ENCODE results near the gene MEN1.

The MEN1 gene

DNA sequence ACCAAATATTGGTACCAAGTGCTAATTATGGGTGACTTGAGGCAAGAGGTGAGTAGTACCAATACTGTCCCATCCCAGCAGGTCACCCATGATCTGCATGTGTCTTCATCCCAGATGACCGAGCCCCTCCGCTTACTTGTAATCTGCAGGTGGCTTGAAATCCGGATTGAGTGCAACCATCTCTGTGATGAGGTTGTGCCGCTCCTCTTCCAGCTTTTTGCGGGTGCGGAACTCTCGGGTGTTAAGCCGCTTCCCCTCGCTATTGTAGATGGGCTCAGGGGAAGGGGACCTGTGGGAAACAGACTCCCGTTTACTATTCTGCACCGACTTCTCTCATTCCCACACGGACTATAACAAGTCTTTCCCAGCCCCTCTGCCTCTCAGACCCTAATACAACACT, 40.2 kb downstream of the MEN1 start:
- no peaks in the 10 kb centered on the region; the same call in 1 of the 2 replicates for H4K20me1 ChIP-seq (ENCODE audit: insufficient read depth, low read length)

DNA sequence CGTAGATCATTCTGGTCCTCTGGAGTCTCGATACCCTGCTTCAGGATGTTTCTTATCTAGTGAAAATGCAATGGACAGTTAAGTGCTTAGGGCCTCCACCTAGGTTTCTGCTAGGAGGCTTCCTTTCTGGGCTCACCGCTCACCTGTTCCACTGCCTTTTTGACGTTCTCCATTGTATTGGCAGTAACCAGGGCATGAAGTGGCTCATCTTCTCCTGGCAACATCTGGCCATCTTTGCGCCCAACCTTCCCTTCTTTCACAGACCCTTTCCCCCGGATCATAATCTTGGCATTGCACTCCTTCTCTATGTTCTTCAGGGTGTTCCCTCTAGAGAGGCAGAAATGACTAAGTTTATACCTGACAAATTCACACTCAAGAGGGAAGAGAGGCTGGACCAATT, 41.1 kb downstream of the MEN1 start:
- no peak overlapping the region for H3K4me3 ChIP-seq (ENCODE audit: low read depth, low read length, poor library complexity, severe bottlenecking)

More for the DNA sequence above, 40.2 kb downstream of the MEN1 start:
- Histone ChIP-seq H3K36me3 (ENCODE audit: insufficient read depth, low read length) (peaks cover 98% of the 10 kb centered on the region), H2AFZ (ENCODE audit: low read length) (no peak overlapping the region), H3K4me3 (ENCODE audit: low read depth, low read length, poor library complexity, severe bottlenecking) (no peak overlapping the region), H3K9me2 (ENCODE audit: low read depth, low read length) (no peaks in the 10 kb centered on the region), H3K27me3 (ENCODE audit: insufficient read depth, low read length) (no peaks in the 10 kb centered on the region), H3K9me3 (ENCODE audit: low read length) (no peaks in the 10 kb centered on the region), H3K9ac (ENCODE audit: low read length) (no peak overlapping the region), H3F3A (ENCODE audit: insufficient read depth, low read length) (peaks cover 19% of the 10 kb centered on the region), H3K79me2 (ENCODE audit: insufficient read depth, low read length) (peaks cover 3% of the 10 kb centered on the region), H3K27ac (ENCODE audit: low read depth, low read length, poor library complexity, severe bottlenecking) (no peak overlapping the region), H3K4me2 (ENCODE audit: low read length) (no peak overlapping the region), H3K4me1 (ENCODE audit: insufficient read depth, low read length, severe bottlenecking) (peaks cover 36% of the 10 kb centered on the region)
- no peak for TF ChIP-seq EZH2 (IDR thresholded peaks at IDR 0.05; ENCODE audit: borderline replicate concordance, low read length)
- TF ChIP-seq, protein P1, sequence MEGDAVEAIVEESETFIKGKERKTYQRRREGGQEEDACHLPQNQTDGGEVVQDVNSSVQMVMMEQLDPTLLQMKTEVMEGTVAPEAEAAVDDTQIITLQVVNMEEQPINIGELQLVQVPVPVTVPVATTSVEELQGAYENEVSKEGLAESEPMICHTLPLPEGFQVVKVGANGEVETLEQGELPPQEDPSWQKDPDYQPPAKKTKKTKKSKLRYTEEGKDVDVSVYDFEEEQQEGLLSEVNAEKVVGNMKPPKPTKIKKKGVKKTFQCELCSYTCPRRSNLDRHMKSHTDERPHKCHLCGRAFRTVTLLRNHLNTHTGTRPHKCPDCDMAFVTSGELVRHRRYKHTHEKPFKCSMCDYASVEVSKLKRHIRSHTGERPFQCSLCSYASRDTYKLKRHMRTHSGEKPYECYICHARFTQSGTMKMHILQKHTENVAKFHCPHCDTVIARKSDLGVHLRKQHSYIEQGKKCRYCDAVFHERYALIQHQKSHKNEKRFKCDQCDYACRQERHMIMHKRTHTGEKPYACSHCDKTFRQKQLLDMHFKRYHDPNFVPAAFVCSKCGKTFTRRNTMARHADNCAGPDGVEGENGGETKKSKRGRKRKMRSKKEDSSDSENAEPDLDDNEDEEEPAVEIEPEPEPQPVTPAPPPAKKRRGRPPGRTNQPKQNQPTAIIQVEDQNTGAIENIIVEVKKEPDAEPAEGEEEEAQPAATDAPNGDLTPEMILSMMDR (IDR thresholded peaks at IDR 0.05; ENCODE audit: low read length), result no peak

DNA sequence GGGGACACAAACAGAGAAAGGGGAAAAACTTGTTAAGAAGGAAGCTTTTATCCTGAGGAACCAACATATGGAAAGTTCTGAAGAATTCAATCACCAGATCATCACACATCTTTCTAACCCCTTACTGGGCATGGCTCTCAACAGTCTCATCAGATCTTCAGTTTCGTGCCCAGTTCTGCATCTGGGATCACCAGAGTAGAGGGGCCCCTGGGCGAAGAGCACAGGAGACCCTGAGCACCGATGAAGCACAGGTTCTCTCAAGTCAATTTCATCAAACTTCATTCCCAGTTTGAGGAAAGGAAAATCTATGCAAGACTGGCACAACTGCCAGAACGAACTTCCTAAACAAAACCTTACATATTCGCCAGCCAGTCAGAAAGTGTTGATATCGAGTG, 42.1 kb downstream of the MEN1 start:
- no peak overlapping the region for H3K4me3 ChIP-seq (ENCODE audit: low read depth, low read length, poor library complexity, severe bottlenecking)
- H3K79me2 ChIP-seq (ENCODE audit: insufficient read depth, low read length), result no peaks in the 10 kb centered on the region
- no peaks in the 10 kb centered on the region for H3K9me2 ChIP-seq (ENCODE audit: low read depth, low read length)
- no peaks in the 10 kb centered on the region for H3K9me3 ChIP-seq (ENCODE audit: low read length)
- H3K9ac ChIP-seq (ENCODE audit: low read length), result no peak overlapping the region
- H3K36me3 ChIP-seq (ENCODE audit: insufficient read depth, low read length), result peaks cover 98% of the 10 kb centered on the region
- H3K4me1 ChIP-seq (ENCODE audit: insufficient read depth, low read length, severe bottlenecking), result peaks cover 35% of the 10 kb centered on the region
- no peak overlapping the region for H3K27ac ChIP-seq (ENCODE audit: low read depth, low read length, poor library complexity, severe bottlenecking)
- H3K4me2 ChIP-seq (ENCODE audit: low read length), result no peak overlapping the region
- no peaks in the 10 kb centered on the region for H3K27me3 ChIP-seq (ENCODE audit: insufficient read depth, low read length)
- H4K20me1 ChIP-seq (ENCODE audit: insufficient read depth, low read length), result no peaks in the 10 kb centered on the region
- no peak overlapping the region for H2AFZ ChIP-seq (ENCODE audit: low read length)
- peaks cover 22% of the 10 kb centered on the region for H3F3A ChIP-seq (ENCODE audit: insufficient read depth, low read length)
- TF ChIP-seq, protein P1 (IDR thresholded peaks at IDR 0.05; ENCODE audit: low read length), result no peak
- TF ChIP-seq EZH2 (IDR thresholded peaks at IDR 0.05; ENCODE audit: borderline replicate concordance, low read length), result no peak

More for the DNA sequence above, 41.1 kb downstream of the MEN1 start:
- peaks cover 22% of the 10 kb centered on the region for H3F3A ChIP-seq (ENCODE audit: insufficient read depth, low read length)
- no peaks in the 10 kb centered on the region for H3K9me3 ChIP-seq (ENCODE audit: low read length)
- H3K27ac ChIP-seq (ENCODE audit: low read depth, low read length, poor library complexity, severe bottlenecking), result no peak overlapping the region
- H3K4me2 ChIP-seq (ENCODE audit: low read length), result no peak overlapping the region
- TF ChIP-seq, protein P1 (IDR thresholded peaks at IDR 0.05; ENCODE audit: low read length), result no peak
- no peak for TF ChIP-seq EZH2 (IDR thresholded peaks at IDR 0.05; ENCODE audit: borderline replicate concordance, low read length)
- peaks cover 36% of the 10 kb centered on the region for H3K4me1 ChIP-seq (ENCODE audit: insufficient read depth, low read length, severe bottlenecking)
- no peaks in the 10 kb centered on the region; the same call in 1 of the 2 replicates for H4K20me1 ChIP-seq (ENCODE audit: insufficient read depth, low read length)
- peaks cover 98% of the 10 kb centered on the region for H3K36me3 ChIP-seq (ENCODE audit: insufficient read depth, low read length)
- H3K79me2 ChIP-seq (ENCODE audit: insufficient read depth, low read length), result no peaks in the 10 kb centered on the region
- H3K9me2 ChIP-seq (ENCODE audit: low read depth, low read length), result no peaks in the 10 kb centered on the region
- H3K27me3 ChIP-seq (ENCODE audit: insufficient read depth, low read length), result no peaks in the 10 kb centered on the region
- no peak overlapping the region for H3K9ac ChIP-seq (ENCODE audit: low read length)
- no peak overlapping the region for H2AFZ ChIP-seq (ENCODE audit: low read length)

Data from OCI-LY1 (cell line).